Raji (cell line): ENCODE data around the gene KCNT1.

Experiments used
- POLR2A ChIP-seq: IDR thresholded peaks from 2 replicates; pipeline ENCODE4 v1.6.1; 2011; ENCODE audit warnings: low read depth, low read length, control low read depth; ENCODE audit not compliant: insufficient read depth

KCNT1 gene

GRCh38 chr9:135726138-135726853 lies 24.3 kb downstream of the KCNT1 start:
- no peak for TF ChIP-seq POLR2A

DNA sequence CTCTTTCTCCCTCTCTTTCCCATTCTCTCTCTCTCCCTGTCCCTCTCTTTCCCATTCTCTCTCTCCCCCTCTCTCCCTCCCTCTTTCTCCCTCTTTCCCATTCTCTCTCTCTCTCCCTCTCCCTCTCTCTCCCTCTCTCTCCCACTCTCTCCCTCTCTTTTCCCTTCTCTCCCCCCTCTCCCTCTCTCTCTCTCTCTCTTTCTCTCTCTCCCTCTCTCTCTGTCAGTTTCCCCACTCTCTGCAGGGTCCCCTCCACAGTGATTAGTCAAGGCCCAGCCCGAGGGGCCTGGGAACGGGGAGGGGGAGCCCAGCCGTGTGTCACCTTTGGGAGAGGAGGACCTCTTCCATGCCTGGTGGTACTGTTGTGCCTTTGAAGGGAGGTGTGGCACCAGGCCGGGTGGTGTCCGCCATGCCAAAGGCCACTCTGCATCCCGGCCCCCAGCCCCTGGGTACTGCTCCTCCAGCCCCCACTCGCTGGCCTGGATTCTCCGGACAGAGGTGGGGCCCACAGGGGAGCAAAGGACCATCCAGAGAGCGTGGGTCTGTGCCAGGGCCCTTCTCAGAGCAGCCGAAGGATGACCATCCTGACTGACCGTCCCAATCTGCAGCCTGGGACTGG lies 25.4 kb downstream of the KCNT1 start:
- no peak for TF ChIP-seq POLR2A

- no peak for TF ChIP-seq POLR2A
These were observed 26.6 kb downstream of the KCNT1 start for GRCh38 chr9:135728436-135729110.

- TF ChIP-seq POLR2A = no peak
These were observed 27.5 kb downstream of the KCNT1 start for GRCh38 chr9:135729480-135729879.

GRCh38 chr9:135731454-135731853 lies 29.5 kb downstream of the KCNT1 start:
- no peak for TF ChIP-seq POLR2A

DNA sequence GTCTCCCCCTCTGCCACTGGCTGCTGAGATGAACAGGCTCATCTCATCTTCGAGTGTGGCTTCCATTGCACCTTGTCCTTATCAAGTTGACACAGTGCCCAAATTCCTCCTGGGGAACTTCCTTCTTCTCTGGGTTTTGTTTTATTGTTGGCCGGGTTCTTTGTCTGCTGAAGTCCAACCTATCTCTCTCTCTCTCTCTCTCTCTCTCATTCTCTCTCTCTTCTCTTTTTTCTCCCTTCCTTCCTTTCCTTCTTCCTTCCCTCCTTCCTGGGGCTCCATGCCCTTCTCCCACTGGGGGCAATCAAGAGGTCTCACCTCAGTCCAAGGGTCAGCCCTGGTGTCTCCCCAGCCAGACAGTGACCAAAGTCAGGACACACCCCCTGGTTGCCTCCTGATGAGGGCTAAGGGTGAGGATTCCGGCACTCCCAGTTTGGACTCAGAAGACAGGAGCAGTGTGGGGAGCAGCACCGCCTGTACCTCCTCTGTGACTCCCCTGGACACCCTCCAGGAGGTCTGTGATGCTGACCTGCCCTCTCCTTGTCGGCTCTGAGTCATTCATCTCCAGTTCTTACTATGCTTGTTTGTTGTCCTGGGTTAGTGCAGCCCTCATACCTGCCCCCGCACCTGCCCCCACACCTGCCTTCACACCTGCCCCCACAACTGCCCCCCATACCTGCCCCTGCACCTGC lies 30.7 kb downstream of the KCNT1 start:
- no peak for TF ChIP-seq POLR2A

DNA sequence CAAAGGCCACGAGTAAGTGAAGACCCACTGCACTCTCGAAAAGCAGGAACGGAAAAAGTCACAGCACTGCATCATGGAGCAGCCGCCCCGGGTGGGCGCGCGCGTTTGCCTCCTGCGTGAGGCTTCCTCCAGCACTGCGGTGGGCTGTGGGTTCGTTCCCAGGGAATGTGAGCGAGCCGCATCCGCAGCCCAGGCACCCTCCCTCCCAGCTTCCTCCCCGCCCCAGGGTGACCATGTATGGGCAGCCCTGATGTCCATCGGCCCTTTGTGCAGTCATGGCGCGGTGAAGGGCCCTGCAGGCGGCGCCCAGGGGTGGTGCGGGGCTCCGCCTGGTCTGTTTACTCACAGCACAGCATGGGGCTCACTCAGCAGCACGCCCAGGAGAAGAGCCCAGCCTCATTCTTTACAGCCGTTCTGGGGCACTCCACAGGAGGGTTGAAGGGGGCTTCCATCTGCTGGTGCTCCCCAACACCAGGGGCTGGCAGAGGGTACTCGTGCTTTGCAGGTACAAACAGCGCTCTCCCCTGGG lies 32.7 kb downstream of the KCNT1 start:
- TF ChIP-seq POLR2A = no peak

DNA sequence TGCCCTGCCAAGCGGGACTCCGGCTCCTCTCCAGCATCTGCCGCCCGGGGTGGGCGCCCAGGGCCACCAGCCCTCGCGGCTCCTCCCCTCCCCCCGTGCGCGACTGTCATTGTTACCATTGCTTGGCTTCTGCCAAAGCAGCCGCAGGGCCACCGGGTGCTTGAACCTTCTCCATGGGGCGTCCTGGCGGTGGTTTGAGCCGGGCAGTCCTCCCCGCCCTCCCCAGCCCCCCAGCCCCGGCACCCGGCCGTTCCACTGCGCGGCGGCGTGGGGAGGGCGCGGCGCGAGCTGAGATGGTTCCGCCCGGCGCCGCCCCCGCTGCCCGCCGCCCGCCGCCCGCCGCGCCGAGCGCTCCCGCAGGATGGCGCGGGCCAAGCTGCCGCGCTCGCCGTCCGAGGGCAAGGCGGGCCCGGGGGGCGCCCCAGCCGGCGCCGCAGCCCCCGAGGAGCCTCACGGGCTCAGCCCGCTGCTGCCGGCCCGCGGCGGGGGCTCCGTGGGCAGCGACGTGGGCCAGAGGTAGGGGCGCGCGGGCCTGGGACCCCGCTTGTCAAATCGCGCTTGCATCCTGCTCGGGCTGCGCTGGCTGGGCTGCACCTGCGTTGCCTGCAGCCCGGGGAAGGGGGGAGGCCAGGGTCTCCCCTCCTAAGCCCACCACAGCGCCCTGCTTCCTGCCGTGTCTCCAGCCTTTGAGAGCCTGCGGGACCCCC lies 34.4 kb downstream of the KCNT1 start:
- TF ChIP-seq POLR2A = no peak

DNA sequence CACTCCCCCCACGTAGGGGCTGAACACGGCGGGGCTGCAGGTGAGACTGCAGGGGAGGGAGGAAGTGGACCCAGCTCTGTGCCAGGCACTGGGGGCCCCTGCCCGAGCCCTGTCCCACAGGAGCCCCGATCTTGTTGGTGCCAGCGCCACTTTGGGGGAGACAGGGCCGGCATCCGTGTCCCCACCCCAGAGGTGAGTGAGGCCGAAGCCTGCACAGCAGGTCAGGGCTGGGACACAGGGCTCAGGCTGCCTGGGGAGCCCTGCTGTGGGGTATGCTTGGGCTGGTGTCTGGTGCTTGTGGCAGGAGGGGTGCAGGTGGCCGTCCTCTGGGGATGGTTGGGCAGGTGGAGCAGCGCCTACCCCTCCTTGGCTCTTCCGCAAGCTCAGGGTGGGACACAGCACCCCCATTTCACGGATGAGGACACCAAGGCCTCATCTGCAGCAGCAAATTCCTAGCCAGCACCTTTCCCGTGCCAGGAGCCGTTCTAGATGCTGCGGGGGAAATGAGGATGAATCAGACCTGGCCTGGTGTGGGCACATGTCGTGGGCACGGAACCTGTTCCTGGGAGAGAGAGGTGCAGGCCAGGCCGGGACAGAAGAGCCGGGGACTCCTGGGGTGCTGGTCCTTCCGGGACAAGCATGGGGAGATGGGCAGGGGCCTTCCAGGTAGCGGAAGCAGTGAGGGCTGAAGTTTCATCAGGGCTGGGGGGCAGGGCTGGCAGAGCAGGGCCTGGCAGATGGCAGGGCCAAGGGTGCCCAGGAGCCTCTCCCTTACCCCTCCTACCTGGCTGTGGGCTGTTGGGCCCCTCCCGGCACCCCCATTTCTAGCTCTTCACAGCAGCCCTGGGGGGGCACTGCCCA lies 35.2 kb downstream of the KCNT1 start:
- TF ChIP-seq POLR2A = no peak

DNA sequence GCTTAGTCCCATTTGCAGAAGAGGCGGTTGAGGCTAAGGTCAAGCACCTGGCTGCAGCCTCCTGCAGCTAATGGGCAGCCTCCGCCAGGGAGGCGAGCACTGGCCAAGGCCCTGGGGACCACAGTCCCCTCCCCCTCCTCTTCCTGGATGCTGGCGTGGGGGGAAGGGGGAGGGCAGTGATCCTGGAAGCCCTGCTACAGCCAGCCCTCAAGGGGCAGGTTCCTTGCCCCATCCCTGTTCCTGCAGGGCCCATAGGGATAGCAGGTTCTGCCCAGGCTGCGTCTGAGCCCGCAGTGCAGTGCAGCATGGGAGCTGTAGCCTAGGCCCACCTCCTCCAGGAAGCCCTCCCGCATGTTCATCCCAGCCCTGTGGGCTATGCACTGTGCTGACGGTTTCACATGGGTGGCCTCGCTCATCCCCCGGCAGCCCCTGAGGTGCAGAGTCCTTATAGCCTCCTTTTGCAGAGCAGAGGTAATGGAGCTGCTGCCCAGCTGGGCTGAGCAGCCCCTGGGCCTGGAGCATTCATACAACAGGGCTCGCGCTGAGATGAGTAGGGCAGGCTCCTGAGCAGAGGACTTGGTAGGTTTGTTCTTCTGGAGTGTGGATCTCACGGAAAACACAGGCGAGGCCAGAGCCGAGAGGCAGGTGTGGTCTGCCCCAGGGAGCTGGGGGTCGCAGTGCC lies 36.0 kb downstream of the KCNT1 start:
- TF ChIP-seq POLR2A = no peak

DNA sequence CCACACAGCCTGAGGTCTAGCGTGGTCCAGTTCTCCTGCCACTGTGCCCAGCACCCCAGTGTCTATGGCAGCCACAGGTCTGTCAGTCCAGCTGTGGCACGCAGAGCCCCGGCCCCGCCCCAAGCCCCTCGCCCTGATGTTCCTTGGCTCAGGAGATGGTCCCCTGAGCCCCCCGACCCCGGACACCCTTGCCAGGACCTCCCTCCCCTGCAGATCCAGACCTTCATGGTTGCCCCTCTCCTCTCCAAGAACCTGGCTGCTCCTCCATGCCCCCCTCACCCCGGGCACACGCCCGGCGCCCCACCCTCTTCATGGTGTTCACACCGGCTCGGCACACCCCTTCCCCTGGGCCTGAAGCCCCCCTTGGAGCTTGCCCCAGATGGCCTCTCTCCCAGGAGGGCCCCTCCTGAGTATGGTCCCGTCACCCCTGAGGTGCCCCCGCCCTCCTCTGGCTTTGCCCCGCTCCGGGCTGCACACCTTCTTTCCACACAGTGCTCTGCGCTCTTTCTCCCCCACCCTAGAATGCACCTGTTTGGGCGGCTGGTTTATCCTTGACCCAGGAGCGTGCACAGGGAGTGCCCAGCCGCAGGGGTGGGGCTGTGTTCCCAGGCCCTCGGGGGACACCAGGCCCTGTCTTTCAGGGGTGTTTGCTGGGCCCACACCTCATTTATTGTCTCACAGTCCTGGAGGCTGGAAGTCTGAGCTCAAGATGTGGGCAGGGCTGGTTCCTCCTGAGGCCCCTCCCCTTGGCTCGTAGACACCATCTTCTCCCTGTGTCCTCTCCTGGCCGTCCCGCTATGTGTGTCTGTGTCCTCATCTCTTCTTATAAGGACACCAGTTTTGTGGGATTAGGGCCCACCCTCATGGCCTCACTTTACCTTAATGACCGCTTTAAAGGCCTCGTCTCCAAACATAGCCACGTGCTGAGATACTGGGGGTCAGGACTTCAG lies 37.6 kb downstream of the KCNT1 start:
- no peak for TF ChIP-seq POLR2A
